Breast epithelium (tissue), 3 donors: ENCODE measurements around the gene MCOLN2.

Source experiments
- CTCF ChIP-seq, 3 donors: fragments of 450-650 bp; IDR thresholded peaks; one replicate each; pipeline ENCODE4 v1.5.1; 2016 to 2017; ENCODE audit warnings: antibody characterized with exemption in 3 of 3, mild to moderate bottlenecking in 3 of 3, moderate library complexity in 3 of 3
- POLR2A ChIP-seq: fragments of 450-650 bp; IDR thresholded peaks from one replicate; pipeline ENCODE4 v1.6.1; 2016; ENCODE audit warnings: antibody characterized with exemption, mild to moderate bottlenecking, moderate library complexity
- POLR2AphosphoS5 ChIP-seq, 3 donors: sonication (generic); formaldehyde crosslinking; IDR thresholded peaks; one replicate each; pipeline ENCODE4 v1.6.1; 2017; ENCODE audit warnings: antibody characterized with exemption in 3 of 3

GRCh38 chr1:84940481-84940880 is 56.4 kb downstream of the MCOLN2 start:
- TF ChIP-seq POLR2AphosphoS5 (IDR thresholded peaks at IDR 0.05) (no peak), CTCF (IDR thresholded peaks at IDR 0.05) (no peak), POLR2A (no peak)
